RWPE2 (cell line): ENCODE results near the gene DSEL.

Source experiments
- ATAC-seq: fragments of 200-7000 bp; cut with Tn5 transposase; 3 replicates; pipeline ENCODE4 v1.9.1; 2021; ENCODE audit warnings: low read depth
- DNase-seq: peaks from one replicate; pipeline ENCODE4 v3.0.0-alpha.2; 2020; ENCODE audit warnings: low spot score
- H3K27ac ChIP-seq: fragments of 450-650 bp; 2 replicates; pipeline ENCODE4 v1.5.1; 2017; ENCODE audit warnings: mild to moderate bottlenecking; ENCODE audit not compliant: poor library complexity, severe bottlenecking
- H3K27me3 ChIP-seq: fragments of 250-450 bp; sonication (Bioruptor Pico); 2 replicates; pipeline ENCODE4 v1.5.1; 2021; ENCODE audit warnings: mild to moderate bottlenecking, moderate library complexity; ENCODE audit not compliant: insufficient read depth, poor library complexity, severe bottlenecking
- H3K36me3 ChIP-seq: fragments of 250-450 bp; sonication (Bioruptor Pico); 2 replicates; pipeline ENCODE4 v1.5.1; 2020; ENCODE audit warnings: low read depth, mild to moderate bottlenecking, moderate library complexity
- H3K4me1 ChIP-seq: fragments of 250-450 bp; sonication (Bioruptor Pico); 2 replicates; pipeline ENCODE4 v1.5.1; 2021; ENCODE audit warnings: mild to moderate bottlenecking, moderate library complexity; ENCODE audit not compliant: insufficient read depth, poor library complexity, severe bottlenecking
- H3K4me3 ChIP-seq: fragments of 250-450 bp; sonication (Bioruptor Pico); 2 replicates; pipeline ENCODE4 v1.5.1; 2021; ENCODE audit warnings: mild to moderate bottlenecking, moderate library complexity; ENCODE audit not compliant: severe bottlenecking
- H3K9me3 ChIP-seq: fragments of 250-450 bp; sonication (Bioruptor Pico); 2 replicates; pipeline ENCODE4 v1.5.1; 2021; ENCODE audit warnings: mild to moderate bottlenecking, moderate library complexity; ENCODE audit not compliant: severe bottlenecking
- CTCF ChIP-seq: fragments of 450-650 bp; IDR thresholded peaks from one replicate; pipeline ENCODE4 v1.5.1; 2017; ENCODE audit warnings: mild to moderate bottlenecking, moderate library complexity; ENCODE audit not compliant: poor library complexity, severe bottlenecking

DSEL gene

GRCh38 chr18:67519592-67519991 lies 3.1 kb upstream of the DSEL start:
- TF ChIP-seq CTCF = no peak
- H3K36me3 ChIP-seq = peaks cover 5% of the 10 kb centered on the region; the same call in 1 of the 2 replicates
- DNase-seq (no peak), ATAC-seq (no peak)
- H3K27me3 ChIP-seq = no peaks in the 10 kb centered on the region
- no peak overlapping the region for H3K27ac ChIP-seq
- H3K4me3 ChIP-seq = no peak overlapping the region
- peaks cover 8% of the 10 kb centered on the region for H3K4me1 ChIP-seq
- no peaks in the 10 kb centered on the region for H3K9me3 ChIP-seq

GRCh38 chr18:67518566-67518965 lies 2.0 kb upstream of the DSEL start:
- no peaks in the 10 kb centered on the region for H3K9me3 ChIP-seq
- no peak for TF ChIP-seq CTCF
- DNase-seq = no peak
- ATAC-seq = no peak
- peaks cover 8% of the 10 kb centered on the region for H3K4me1 ChIP-seq
- H3K27me3 ChIP-seq = no peaks in the 10 kb centered on the region
- peaks cover 8% of the 10 kb centered on the region; the same call in 1 of the 2 replicates for H3K36me3 ChIP-seq
- H3K27ac ChIP-seq = no peak overlapping the region
- no peak overlapping the region for H3K4me3 ChIP-seq

GRCh38 chr18:67517444-67517765 lies 885 bp upstream of the DSEL start:
- no peaks in the 10 kb centered on the region for H3K9me3 ChIP-seq
- peak overlapping the region; percentile 59 for H3K27ac ChIP-seq
- H3K4me1 ChIP-seq = peaks cover 8% of the 10 kb centered on the region
- no peak for TF ChIP-seq CTCF
- ATAC-seq (no peak), DNase-seq (no peak)
- H3K27me3 ChIP-seq = no peaks in the 10 kb centered on the region
- peak overlapping the region; percentile 84 for H3K4me3 ChIP-seq
- H3K36me3 ChIP-seq = peaks cover 8% of the 10 kb centered on the region; the same call in 1 of the 2 replicates

- peak; percentile 95 for TF ChIP-seq CTCF
- peak; percentile 87 for DNase-seq
- Histone ChIP-seq H3K27me3 (no peaks in the 10 kb centered on the region), H3K36me3 (peaks cover 8% of the 10 kb centered on the region; the same call in 1 of the 2 replicates), H3K4me1 (peaks cover 8% of the 10 kb centered on the region), H3K4me3 (peak overlapping the region; percentile 84), H3K9me3 (no peaks in the 10 kb centered on the region), H3K27ac (peak overlapping the region; percentile 59)
- ATAC-seq = peak; percentile 80
Observed at GRCh38 chr18:67515942-67516538, 480 bp downstream of the DSEL start.

GRCh38 chr18:67514901-67515540 lies 1.5 kb downstream of the DSEL start:
- peaks cover 8% of the 10 kb centered on the region; the same call in 1 of the 2 replicates for H3K36me3 ChIP-seq

More at GRCh38 chr18:67514901-67515540, 1.5 kb downstream of the DSEL start:
- H3K4me1 ChIP-seq = peaks cover 8% of the 10 kb centered on the region
- peak overlapping the region; percentile 84 for H3K4me3 ChIP-seq
- ATAC-seq (no peak), DNase-seq (no peak)
- no peaks in the 10 kb centered on the region for H3K9me3 ChIP-seq
- no peaks in the 10 kb centered on the region for H3K27me3 ChIP-seq
- TF ChIP-seq CTCF = no peak
- no peak overlapping the region for H3K27ac ChIP-seq
